Suprapubic skin (tissue), 4 donors: ENCODE results near the gene KRT23. TPM values are rescaled to one million over a fixed set of nuclear protein-coding genes. Genes with fewer than 3 reads are reported as not detected.

Source experiments
- DNase-seq, 2 donors: peaks; one replicate each; pipeline ENCODE4 v3.0.0-alpha.2; 2019; ENCODE audit warnings: low spot score in 2 of 2
- H3K27ac ChIP-seq: fragments of 200-600 bp; sonication (generic); one replicate; pipeline ENCODE4 v1.5.1; 2019
- H3K27me3 ChIP-seq: fragments of 200-600 bp; sonication (generic); one replicate; pipeline ENCODE4 v1.5.1; 2019
- H3K36me3 ChIP-seq: fragments of 200-600 bp; sonication (generic); one replicate; pipeline ENCODE4 v1.5.1; 2019
- H3K4me1 ChIP-seq: fragments of 200-600 bp; sonication (generic); one replicate; pipeline ENCODE4 v1.5.1; 2019
- H3K4me3 ChIP-seq: fragments of 200-600 bp; sonication (generic); one replicate; pipeline ENCODE4 v1.5.1; 2019; ENCODE audit warnings: mild to moderate bottlenecking
- H3K9me3 ChIP-seq: fragments of 200-600 bp; sonication (generic); one replicate; pipeline ENCODE4 v1.5.1; 2019
- EP300 ChIP-seq: sonication (generic); formaldehyde crosslinking; IDR thresholded peaks from one replicate; pipeline ENCODE4 v1.6.1; 2017; ENCODE audit warnings: antibody characterized with exemption
- POLR2A ChIP-seq, 2 donors: fragments of 450-650 bp; IDR thresholded peaks; one replicate each; pipeline ENCODE4 v1.6.1; 2017; ENCODE audit warnings: antibody characterized with exemption in 2 of 2, mild to moderate bottlenecking in 2 of 2, moderate library complexity in 2 of 2
- POLR2AphosphoS5 ChIP-seq, 3 donors: sonication (generic); formaldehyde crosslinking; IDR thresholded peaks; one replicate each; pipeline ENCODE4 v1.6.1; 2017; ENCODE audit warnings: antibody characterized with exemption in 3 of 3
- WGBS: methylation state at CpG from one replicate; pipeline ENCODE4 v1.1.5; 2018; 5-methylcytosine and 5-hydroxymethylcytosine counted together
- total RNA-seq, 4 donors: library from RNA; depleted of rRNA; stranded (reverse); fragments of >200 nt; gene quantifications; one replicate each; pipeline ENCODE4 v1.1.0, GENCODE V29; 2016
- TF ChIP-seq, protein P1 (sequence below), 2 donors: fragments of 200-600 bp in 1 of 2; fragments of 450-650 bp in 1 of 2; sonication (generic) in 1 of 2; IDR thresholded peaks; one replicate each; pipeline ENCODE4 v1.5.1; 2016 to 2019; ENCODE audit warnings: antibody characterized with exemption in 2 of 2, mild to moderate bottlenecking in 1 of 2, moderate library complexity in 1 of 2

KRT23 gene
- total RNA-seq, 4 donors from 2014 or later = 84.6 to 310 (median 217) TPM

DNA sequence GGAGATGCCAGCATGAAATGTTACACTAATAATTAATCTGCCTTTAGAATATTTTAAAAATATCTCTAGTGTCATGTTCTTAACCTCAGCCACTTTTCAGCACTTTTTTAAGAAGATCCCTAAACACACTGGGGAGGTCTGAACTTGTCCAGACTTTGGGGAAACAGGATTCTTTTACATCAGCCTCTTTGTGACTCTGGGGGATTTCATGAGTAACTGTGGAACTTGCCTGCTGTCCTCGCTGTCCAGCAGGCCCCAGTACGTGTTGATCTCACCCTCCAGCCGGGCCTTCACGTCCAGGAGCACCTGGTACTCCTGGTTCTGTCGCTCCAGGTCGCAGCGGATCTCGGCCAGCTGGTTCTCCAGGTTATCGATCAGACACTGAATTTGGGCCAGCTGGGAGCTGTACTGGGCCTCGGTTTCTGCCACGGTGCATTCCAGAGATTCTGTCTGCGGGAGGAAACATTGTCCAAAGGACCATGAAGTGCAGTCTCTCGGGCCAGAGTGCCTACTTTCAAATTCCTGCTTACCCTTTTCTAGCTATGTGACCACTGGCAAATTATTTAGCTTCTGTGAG, 41.2 kb upstream of the KRT23 start:
- Histone ChIP-seq H3K4me1 (no peaks in the 10 kb centered on the region), H3K9me3 (no peaks in the 10 kb centered on the region), H3K27ac (no peak overlapping the region), H3K36me3 (no peaks in the 10 kb centered on the region), H3K27me3 (no peaks in the 10 kb centered on the region), H3K4me3 (no peak overlapping the region)
- no peak for TF ChIP-seq POLR2AphosphoS5 (IDR thresholded peaks at IDR 0.05)
- no peak for TF ChIP-seq POLR2A (IDR thresholded peaks at IDR 0.05)
- no peak for TF ChIP-seq EP300
- TF ChIP-seq, protein P1, sequence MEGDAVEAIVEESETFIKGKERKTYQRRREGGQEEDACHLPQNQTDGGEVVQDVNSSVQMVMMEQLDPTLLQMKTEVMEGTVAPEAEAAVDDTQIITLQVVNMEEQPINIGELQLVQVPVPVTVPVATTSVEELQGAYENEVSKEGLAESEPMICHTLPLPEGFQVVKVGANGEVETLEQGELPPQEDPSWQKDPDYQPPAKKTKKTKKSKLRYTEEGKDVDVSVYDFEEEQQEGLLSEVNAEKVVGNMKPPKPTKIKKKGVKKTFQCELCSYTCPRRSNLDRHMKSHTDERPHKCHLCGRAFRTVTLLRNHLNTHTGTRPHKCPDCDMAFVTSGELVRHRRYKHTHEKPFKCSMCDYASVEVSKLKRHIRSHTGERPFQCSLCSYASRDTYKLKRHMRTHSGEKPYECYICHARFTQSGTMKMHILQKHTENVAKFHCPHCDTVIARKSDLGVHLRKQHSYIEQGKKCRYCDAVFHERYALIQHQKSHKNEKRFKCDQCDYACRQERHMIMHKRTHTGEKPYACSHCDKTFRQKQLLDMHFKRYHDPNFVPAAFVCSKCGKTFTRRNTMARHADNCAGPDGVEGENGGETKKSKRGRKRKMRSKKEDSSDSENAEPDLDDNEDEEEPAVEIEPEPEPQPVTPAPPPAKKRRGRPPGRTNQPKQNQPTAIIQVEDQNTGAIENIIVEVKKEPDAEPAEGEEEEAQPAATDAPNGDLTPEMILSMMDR (IDR thresholded peaks at IDR 0.05) = no peak
- DNase-seq = no peak
- WGBS = 75% methylated on average over 13 of the region's 13 CpGs

DNA sequence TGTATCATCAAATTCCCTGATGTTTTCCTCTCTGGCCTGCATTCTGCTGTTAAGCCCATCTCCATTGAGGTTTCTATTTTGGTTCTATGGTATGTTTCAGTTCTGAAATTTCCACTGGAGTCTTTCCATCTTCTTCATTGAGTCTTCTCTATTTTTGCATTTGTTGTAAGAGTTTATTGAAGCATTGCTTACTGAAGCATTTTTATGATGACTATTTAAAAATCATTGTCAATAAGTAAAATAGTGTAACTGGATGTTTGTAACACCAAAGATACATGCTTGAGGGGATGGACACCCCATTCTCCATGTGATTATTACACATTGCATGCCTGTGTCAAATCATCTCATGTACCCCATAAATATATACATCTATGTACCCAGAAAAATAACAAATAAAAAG, 38.1 kb upstream of the KRT23 start:
- H3K36me3 ChIP-seq = no peaks in the 10 kb centered on the region
- no peak for DNase-seq
- no peaks in the 10 kb centered on the region for H3K27me3 ChIP-seq
- TF ChIP-seq EP300 (no peak), POLR2AphosphoS5 (IDR thresholded peaks at IDR 0.05) (no peak), POLR2A (IDR thresholded peaks at IDR 0.05) (no peak)
- TF ChIP-seq, protein P1 (IDR thresholded peaks at IDR 0.05) = no peak
- H3K4me3 ChIP-seq = no peak overlapping the region
- H3K27ac ChIP-seq = no peak overlapping the region
- H3K4me1 ChIP-seq = no peaks in the 10 kb centered on the region
- no peaks in the 10 kb centered on the region for H3K9me3 ChIP-seq

DNA sequence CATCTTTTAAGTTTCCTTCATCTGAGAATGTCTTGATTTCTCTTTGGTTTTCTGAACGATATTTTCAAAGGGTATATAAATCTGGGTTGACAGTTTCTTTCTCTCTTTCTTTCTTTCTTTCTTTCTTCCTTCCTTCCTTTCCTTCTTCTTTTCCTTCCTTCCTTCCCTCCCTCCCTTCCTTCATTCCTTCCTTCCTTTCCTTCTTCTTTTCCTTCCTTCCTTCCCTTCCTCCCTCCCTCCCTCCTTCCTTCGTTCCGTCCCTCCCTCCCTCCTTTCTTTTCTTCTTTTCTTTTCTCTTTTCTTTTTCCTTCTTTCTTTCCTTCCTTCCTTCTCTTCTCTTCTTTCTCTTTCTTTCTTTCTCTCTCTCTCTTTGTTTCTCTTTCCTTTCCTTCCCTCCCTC, 36.9 kb upstream of the KRT23 start:
- no peaks in the 10 kb centered on the region for H3K4me1 ChIP-seq
- DNase-seq = no peak
- 88% methylated on average over 3 of the region's 3 CpGs for WGBS
- H3K27ac ChIP-seq = no peak overlapping the region
- TF ChIP-seq POLR2AphosphoS5 (IDR thresholded peaks at IDR 0.05) (no peak), POLR2A (IDR thresholded peaks at IDR 0.05) (no peak), EP300 (no peak)
- TF ChIP-seq, protein P1 (IDR thresholded peaks at IDR 0.05) = no peak
- no peaks in the 10 kb centered on the region for H3K9me3 ChIP-seq
- H3K27me3 ChIP-seq = no peaks in the 10 kb centered on the region
- H3K36me3 ChIP-seq = no peaks in the 10 kb centered on the region
- H3K4me3 ChIP-seq = no peak overlapping the region

DNA sequence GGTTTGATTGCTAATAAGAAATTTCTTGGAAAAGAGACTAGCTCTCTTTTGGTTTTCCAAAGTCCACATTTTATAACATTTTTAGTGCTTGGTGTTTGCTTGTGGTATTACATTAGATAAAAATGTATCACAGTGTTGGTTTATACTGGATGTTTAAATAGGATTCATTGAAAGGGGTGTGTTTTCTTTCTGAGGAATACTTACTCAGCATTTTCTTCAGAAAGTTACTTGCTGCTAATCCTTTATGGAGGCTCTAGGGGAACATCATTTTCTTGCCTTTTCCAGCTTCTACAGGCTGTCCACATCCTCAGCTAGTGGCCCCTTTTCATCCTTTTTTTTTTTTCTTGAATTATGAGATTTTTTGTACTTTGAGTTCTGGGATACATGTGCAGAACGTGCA, 30.1 kb upstream of the KRT23 start:
- WGBS = 92% methylated on average over 1 of the region's 1 CpG
- Histone ChIP-seq H3K27ac (no peak overlapping the region), H3K36me3 (no peaks in the 10 kb centered on the region), H3K4me3 (no peak overlapping the region), H3K9me3 (no peaks in the 10 kb centered on the region), H3K27me3 (no peaks in the 10 kb centered on the region), H3K4me1 (peaks cover 2% of the 10 kb centered on the region)
- no peak for DNase-seq
- TF ChIP-seq POLR2AphosphoS5 (IDR thresholded peaks at IDR 0.05) (no peak), EP300 (no peak), POLR2A (IDR thresholded peaks at IDR 0.05) (no peak)
- TF ChIP-seq, protein P1 (IDR thresholded peaks at IDR 0.05) = no peak

DNA sequence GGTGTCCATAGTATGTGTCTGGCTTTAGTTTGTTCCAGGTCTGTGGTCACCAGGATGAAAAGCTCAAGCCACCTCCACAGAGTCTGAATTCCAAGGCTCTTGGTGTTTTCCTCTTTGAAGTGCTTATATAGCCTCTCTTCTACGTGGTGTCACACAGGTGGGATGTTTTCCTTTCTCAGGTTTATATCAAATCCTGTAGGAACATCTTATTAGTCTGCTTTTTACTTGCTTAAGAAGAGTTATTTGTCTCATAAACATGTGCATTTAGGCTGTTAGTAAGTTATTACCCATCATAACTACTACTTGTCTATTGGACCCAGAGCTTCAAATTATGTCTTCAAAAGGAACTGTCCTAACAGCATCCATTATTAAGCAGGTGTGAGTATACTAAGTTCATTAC, 29.4 kb upstream of the KRT23 start, which contains the start of gene KRT39:
TSS of gene KRT39 (minus strand) at position 101 of the 400 bp plus-strand sequence. CDS start at position 9, 92 bp downstream.
- Histone ChIP-seq H3K36me3 (no peaks in the 10 kb centered on the region), H3K4me1 (peaks cover 2% of the 10 kb centered on the region), H3K9me3 (no peaks in the 10 kb centered on the region), H3K4me3 (no peak within 1 kb of the TSS), H3K27ac (no peak within 1 kb of the TSS), H3K27me3 (no peaks in the 10 kb centered on the region)
- no peak for TF ChIP-seq POLR2AphosphoS5 (IDR thresholded peaks at IDR 0.05)
- TF ChIP-seq, protein P1 (IDR thresholded peaks at IDR 0.05) = no peak
- TF ChIP-seq EP300 = no peak
- no peak for TF ChIP-seq POLR2A (IDR thresholded peaks at IDR 0.05)
- 54% methylated on average over 1 of the region's 1 CpG for WGBS
- no peak for DNase-seq
